Peyer's patch (tissue), 4 donors: ENCODE results near the gene ADCY7.

Source experiments
- POLR2A ChIP-seq, 2 donors: fragments of 450-650 bp; IDR thresholded peaks; one replicate each; pipeline ENCODE4 v1.5.1; 2017; ENCODE audit warnings: antibody characterized with exemption in 2 of 2, mild to moderate bottlenecking in 2 of 2, moderate library complexity in 2 of 2
- TF ChIP-seq, protein P1 (sequence below), 6 experiments: fragments of 450-650 bp in 4 of 6; fragments of 200-600 bp in 2 of 6; sonication (generic) in 1 of 6; IDR thresholded peaks; one replicate each; pipeline ENCODE4 v1.5.1; 2017 to 2019; ENCODE audit warnings: antibody characterized with exemption in 6 of 6, mild to moderate bottlenecking in 3 of 6, moderate library complexity in 1 of 6

DNA sequence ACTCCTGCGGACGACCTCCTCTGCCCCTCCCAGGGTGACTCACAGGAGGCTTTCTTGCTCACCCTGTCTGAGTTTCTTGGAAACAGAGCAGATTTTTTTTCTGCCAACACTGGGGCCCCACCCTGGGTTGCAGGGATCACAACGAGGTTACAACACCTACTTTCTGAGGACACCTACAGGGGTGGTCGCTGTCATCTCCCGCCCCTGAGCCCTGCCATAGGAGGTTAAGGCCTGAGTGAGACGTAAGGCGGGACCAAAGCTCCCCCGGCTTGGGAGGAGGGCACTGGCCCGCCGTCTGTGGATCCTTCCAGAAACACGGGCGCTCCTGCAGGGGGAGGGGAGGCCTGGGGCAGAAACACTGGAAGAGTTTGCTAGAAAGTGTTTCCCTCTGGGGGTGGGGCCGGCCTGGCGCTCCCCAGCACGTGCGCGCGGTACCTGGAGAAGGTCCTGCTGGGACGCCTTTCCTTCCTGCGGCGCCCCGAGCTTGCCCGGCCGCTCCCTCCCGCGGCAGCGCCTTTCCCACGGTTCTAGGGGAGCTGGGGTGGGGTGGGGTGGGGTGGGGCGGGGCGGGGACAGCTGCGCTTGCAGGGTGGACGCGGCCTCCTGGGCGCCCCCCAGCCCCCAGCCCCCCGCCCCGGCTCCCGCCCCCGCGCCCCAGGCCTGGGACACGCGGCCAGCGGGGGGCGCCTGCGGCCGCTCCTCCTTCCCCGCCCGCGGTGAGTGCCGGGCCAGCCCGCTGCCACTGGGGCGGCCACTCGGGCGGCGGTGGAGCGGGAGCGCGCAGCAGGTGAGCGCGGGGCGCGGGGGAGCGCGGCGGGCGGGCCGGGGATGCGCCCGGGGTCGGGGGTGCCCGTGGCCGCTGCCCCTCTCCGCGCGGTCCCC lies 20.7 kb upstream of the ADCY7 start:
- TF ChIP-seq, protein P1, sequence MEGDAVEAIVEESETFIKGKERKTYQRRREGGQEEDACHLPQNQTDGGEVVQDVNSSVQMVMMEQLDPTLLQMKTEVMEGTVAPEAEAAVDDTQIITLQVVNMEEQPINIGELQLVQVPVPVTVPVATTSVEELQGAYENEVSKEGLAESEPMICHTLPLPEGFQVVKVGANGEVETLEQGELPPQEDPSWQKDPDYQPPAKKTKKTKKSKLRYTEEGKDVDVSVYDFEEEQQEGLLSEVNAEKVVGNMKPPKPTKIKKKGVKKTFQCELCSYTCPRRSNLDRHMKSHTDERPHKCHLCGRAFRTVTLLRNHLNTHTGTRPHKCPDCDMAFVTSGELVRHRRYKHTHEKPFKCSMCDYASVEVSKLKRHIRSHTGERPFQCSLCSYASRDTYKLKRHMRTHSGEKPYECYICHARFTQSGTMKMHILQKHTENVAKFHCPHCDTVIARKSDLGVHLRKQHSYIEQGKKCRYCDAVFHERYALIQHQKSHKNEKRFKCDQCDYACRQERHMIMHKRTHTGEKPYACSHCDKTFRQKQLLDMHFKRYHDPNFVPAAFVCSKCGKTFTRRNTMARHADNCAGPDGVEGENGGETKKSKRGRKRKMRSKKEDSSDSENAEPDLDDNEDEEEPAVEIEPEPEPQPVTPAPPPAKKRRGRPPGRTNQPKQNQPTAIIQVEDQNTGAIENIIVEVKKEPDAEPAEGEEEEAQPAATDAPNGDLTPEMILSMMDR (IDR thresholded peaks at IDR 0.05), result peak in 3 of 6 experiments; percentile 18 to 52 (median 22)
- TF ChIP-seq POLR2A (IDR thresholded peaks at IDR 0.05), result no peak
